ENCODE measurements around the gene TBC1D32.

DNA sequence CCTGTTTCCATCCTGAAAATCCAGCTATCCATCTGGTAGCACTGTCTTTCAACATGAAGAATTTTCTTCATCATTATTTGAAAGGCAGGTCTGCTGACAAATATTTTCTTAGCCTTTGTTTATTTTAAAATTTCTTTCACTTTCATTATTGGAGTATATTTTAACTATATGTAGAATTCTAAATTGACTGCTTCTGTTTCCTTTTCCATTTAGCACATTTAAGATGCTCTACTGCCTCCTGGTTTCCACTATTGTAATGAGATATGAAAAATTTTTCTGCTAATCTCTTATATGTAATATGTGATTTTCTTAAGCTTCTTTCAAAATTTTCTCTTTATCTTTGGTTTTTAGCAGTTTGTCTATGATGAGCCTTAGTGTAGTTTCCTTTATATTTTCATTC is 97.3 kb downstream of the TBC1D32 start:
- TF ChIP-seq, protein P1, sequence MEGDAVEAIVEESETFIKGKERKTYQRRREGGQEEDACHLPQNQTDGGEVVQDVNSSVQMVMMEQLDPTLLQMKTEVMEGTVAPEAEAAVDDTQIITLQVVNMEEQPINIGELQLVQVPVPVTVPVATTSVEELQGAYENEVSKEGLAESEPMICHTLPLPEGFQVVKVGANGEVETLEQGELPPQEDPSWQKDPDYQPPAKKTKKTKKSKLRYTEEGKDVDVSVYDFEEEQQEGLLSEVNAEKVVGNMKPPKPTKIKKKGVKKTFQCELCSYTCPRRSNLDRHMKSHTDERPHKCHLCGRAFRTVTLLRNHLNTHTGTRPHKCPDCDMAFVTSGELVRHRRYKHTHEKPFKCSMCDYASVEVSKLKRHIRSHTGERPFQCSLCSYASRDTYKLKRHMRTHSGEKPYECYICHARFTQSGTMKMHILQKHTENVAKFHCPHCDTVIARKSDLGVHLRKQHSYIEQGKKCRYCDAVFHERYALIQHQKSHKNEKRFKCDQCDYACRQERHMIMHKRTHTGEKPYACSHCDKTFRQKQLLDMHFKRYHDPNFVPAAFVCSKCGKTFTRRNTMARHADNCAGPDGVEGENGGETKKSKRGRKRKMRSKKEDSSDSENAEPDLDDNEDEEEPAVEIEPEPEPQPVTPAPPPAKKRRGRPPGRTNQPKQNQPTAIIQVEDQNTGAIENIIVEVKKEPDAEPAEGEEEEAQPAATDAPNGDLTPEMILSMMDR (conservative IDR thresholded peaks at IDR 0.05 in 1 of 2, IDR thresholded peaks at IDR 0.05 in 1 of 2; ENCODE audit: low read depth in 1 of 2, low read length in 2 of 2): peak in 1 of 2 donors; percentile 6
- no peak for TF ChIP-seq EZH2 (IDR thresholded peaks at IDR 0.05; ENCODE audit: low read length, missing control alignments)
